Skeletal muscle satellite cell (primary cell): ENCODE measurements around the gene IL31.

Experiments
- H3K27me3 ChIP-seq: 2 replicates; pipeline ENCODE4 v1.7.0; 2013; ENCODE audit warnings: low read length; ENCODE audit not compliant: control insufficient read depth, insufficient read depth
- H3K36me3 ChIP-seq: 2 replicates; pipeline ENCODE4 v1.7.0; 2013; ENCODE audit warnings: mild to moderate bottlenecking, control low read depth, low read length; ENCODE audit not compliant: insufficient read depth
- H3K4me1 ChIP-seq: 2 replicates; pipeline ENCODE4 v1.7.0; 2013; ENCODE audit warnings: low read length; ENCODE audit not compliant: control insufficient read depth, insufficient read depth
- H3K4me2 ChIP-seq: 2 replicates; pipeline ENCODE4 v1.7.0; 2013; ENCODE audit warnings: mild to moderate bottlenecking, low read length
- H3K4me3 ChIP-seq: 2 replicates; pipeline ENCODE4 v1.7.0; 2013; ENCODE audit warnings: low read length
- H3K9ac ChIP-seq: 2 replicates; pipeline ENCODE4 v1.7.0; 2013; ENCODE audit warnings: mild to moderate bottlenecking, low read depth, low read length, moderate library complexity
- H3K9me3 ChIP-seq: replicated peaks from 2 replicates; pipeline ENCODE4 v1.7.0; 2013; ENCODE audit warnings: mild to moderate bottlenecking, control low read depth, low read length
- small RNA-seq: library from RNA; depleted of rRNA; stranded (forward); fragments of <200 nt; gene quantifications from one replicate; pipeline ENCODE3, GENCODE V24; 2012

Gene IL31

DNA sequence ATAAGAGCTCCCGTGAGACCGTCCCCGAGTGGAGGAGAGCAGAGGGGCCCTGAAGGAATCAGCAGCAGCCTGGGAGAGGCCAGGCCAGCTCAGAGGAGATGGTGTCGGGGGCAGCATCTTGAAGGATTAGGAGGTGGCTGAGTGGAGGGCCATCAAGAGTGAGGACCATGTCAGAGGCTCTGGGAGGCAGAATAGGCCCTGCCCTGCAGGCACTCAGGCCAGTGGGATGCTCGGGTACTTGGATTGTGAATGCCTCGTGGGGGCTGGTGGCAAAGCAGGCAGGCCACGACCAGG is 47.7 kb downstream of the IL31 start:
- peaks cover 36% of the 10 kb centered on the region for H3K4me1 ChIP-seq
- peak overlapping the region; percentile 23 for H3K9ac ChIP-seq
- H3K9me3 ChIP-seq: no peaks in the 10 kb centered on the region
- H3K27me3 ChIP-seq: no peaks in the 10 kb centered on the region
- H3K4me2 ChIP-seq: no peak overlapping the region
- no peak overlapping the region for H3K4me3 ChIP-seq
- peaks cover 39% of the 10 kb centered on the region for H3K36me3 ChIP-seq

DNA sequence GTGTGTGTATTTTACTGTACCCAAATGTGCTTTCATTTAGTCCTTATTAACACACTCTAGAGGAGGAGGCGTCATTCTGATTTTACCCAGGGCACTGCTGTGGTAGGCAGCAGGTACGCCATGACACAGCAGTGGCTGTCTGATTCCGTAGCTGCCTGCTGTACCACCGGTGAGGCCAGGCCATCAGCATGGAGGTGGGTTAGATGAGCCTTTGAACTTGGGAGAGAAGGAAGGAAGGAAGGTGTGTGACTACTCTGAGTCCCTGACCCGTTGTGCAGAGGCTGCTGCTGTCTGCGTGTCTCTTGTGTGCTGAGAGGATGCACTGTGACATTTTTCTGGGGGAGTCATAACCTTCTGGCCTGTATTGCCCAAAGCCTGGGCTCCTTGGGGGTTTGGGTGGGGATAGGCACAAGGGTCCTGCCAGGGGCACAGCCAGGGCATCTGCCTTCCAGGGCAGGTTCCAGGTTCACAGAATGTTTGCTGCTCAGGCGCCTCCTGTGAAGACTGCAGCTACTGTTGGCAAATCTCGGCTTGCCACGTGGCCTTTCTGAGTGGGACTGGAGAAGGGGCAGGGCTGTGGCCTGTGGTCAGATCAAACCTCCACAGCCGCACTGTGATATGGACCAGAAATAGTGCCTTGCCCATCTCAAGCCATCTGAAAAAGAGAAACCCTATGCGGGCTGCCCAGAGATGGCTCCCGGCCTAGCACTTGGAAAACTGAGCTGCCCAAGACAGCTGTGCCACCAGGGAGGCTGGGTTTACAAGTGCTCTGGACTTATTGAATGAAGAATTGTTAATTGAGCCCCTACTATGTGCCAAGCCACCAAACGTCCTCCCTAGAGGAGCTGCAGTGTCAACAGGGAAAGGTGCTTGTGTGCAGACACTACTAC is 48.3 kb downstream of the IL31 start:
- Histone ChIP-seq H3K9ac (peak overlapping the region; percentile 23), H3K27me3 (no peaks in the 10 kb centered on the region), H3K9me3 (no peaks in the 10 kb centered on the region), H3K4me1 (peaks cover 33% of the 10 kb centered on the region), H3K36me3 (peaks cover 35% of the 10 kb centered on the region), H3K4me3 (no peak overlapping the region), H3K4me2 (no peak overlapping the region)

DNA sequence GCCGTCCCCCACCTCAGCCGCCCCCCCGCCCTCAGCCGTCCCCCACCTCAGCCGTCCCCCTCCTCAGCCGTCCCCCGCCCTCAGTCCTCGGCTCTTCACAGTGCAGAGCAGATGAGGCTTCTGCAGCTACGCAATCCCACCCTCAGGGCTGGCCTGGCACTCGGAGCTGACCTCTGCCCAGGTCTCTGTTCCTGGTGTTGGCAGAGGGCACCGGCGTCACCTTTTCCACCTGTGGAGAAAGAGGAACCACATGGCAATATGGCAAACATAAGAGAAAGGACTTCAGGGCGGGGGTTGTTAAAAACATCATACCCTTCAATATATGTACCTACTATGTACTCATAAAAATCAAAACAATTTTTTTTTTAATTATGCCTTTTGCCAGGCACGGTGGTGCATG is 49.7 kb downstream of the IL31 start:
- peaks cover 20% of the 10 kb centered on the region for H3K4me1 ChIP-seq
- no peaks in the 10 kb centered on the region for H3K27me3 ChIP-seq
- H3K36me3 ChIP-seq: peaks cover 21% of the 10 kb centered on the region
- no peak overlapping the region for H3K4me2 ChIP-seq
- no peaks in the 10 kb centered on the region for H3K9me3 ChIP-seq
- H3K4me3 ChIP-seq: no peak overlapping the region
- H3K9ac ChIP-seq: no peak overlapping the region

DNA sequence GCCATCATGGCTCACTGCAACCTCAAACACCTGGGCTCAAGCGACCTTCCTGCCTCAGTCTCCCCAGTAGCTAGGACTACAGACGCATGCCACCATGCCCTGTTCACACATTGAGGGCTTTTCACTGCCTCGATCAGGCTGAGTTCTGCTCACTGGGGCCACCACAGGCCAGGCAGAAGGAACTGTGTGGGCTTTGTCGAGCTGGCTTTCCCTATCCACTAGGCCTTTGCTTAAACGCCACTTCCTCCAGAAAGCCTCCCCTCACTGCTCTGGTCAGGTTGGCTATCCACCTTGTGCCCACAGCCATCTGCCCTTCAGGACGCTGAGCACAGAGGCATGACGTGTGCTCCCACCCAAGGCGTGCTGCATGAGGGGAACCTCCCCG is 50.3 kb downstream of the IL31 start:
- Histone ChIP-seq H3K4me2 (peak overlapping the region; percentile 50), H3K9me3 (no peaks in the 10 kb centered on the region), H3K36me3 (peaks cover 15% of the 10 kb centered on the region), H3K27me3 (no peaks in the 10 kb centered on the region), H3K4me3 (no peak overlapping the region), H3K9ac (no peak overlapping the region), H3K4me1 (peaks cover 20% of the 10 kb centered on the region)

DNA sequence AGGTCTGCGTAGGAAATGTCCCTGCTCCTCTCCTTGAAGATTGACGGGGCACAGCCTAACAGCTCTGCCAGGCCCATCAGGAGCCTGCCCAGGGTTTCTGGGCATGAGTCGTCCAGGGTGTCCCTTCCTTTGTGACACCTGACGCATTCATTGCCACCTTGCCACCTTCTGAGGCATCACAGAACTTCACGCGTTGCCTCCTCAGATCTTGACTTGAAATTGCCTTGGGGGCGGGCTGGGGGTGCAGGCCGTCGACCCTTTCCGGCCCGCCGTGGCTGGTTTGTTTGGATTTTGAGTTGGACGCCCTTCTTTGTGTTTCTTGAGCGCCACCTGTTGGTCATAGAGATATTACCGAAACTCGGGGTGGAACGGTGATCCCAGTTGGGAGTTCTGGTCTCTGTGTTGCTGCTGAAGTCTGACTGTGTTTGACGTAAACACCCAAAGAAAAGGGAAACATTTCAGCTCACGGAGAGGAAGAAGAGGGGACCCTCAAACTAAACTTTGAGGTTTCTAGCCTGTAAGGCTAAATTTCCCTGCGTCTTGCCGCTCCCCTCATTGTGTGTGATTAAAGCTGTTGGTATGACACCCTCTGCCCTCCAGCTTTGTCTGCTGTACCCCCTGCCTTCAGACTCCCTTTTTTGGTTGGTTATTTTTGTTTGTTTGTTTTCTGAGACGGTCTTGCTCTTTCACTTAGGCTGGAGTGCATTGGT is 50.8 kb downstream of the IL31 start:
- Histone ChIP-seq H3K4me1 (peaks cover 23% of the 10 kb centered on the region), H3K27me3 (no peaks in the 10 kb centered on the region), H3K4me2 (peak overlapping the region; percentile 68), H3K9me3 (no peaks in the 10 kb centered on the region), H3K4me3 (peak overlapping the region; percentile 36), H3K9ac (peak overlapping the region; percentile 26), H3K36me3 (peaks cover 10% of the 10 kb centered on the region)

Small RNA genes within 50 kb of the gene (small RNA-seq; reads per million reads assigned to genes)
- 0.56 reads per million for gene DIABLO
